IPS-NIHi11 (cell line): ENCODE measurements around the gene CNTNAP2.

Experiments
- DNase-seq: peaks from one replicate; pipeline ENCODE4 v3.0.0; 2012; ENCODE audit warnings: mixed read lengths, low spot score

The CNTNAP2 gene

DNA sequence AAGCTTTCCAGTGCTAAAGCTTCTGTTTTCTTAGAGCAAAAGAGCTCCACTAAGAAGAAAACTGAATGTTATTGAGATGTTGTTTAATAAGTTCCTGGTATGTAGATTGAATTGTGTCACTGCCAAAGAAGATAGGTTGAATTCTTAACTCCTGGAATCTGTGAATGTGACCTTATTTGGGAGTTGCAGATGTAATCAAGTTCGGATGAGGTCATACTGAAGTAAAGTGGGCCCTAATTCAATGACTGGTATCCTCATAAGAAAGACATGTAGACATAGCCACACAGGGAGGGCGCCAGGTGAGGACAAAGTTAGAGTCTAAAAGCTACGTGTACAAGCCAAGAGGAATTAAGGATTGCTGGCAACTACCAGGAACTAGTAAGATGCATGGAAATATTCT is 1741.8 kb downstream of the CNTNAP2 start:
- no peak for DNase-seq

DNA sequence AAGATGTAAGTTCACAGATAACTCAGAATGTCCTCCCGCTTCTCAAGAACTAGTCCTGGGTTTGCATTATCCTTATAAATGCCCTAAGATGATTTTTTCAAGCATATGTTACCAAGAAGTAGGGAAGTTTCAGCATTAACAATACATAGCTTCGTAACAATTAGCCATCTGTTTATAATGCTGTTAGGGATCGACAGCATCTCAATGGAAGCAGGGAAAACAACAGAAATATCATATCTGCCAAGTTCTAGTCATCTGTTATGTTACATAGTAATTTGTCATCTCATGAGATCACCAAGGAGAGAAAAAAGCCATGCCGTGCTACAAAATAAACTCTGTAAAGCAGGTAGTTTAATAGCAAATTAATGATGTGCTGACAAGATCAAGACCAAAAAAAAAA is 1742.4 kb downstream of the CNTNAP2 start:
- DNase-seq, result no peak

DNA sequence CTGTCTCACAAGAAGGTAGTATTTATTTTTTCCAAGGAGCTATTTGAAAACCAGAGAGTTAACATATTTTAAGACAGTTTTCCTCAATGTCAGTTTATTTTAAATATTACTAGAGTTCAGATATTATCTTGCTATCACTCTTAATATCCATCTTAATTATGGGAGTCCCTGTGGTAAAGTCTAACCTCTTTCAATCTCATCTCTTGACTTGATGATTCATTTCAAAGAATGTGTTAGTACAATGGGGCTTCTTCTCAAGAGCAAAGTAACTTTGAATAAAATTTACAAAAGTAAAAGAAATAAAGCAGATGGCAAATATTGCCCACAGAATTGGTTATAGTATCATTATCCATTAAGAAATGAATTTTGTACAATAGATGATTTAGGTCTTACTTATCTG is 1742.9 kb downstream of the CNTNAP2 start:
- no peak for DNase-seq

DNA sequence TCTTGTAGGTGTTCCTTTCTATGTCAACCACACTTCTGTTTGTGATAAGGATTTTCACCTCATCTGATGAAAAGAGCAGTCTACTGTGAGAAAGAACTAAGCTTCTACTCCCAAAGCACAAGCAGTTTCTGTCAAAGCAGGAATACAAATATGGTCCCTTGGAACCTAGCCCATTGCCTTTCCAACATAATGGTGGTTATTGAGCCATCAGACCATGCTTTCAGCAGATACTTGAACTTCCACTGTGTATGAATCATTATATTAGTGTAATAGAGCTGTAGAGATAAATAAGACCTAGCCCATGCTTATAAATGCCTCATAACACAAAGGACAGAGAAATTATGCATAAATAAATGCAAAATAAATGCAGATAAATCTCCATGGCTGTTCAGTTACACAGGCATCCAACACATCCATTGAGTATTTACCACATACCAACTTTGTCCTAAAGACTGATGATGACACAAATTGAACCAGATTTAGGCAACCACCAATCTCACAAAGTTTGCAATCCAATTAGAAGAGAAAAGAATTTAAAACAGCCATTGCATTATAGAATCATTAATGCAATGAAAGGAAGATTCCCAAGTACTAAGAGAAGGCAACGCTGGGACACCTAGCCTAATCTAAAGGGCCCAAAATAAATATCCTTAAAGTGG is 1744.6 kb downstream of the CNTNAP2 start:
- no peak for DNase-seq

DNA sequence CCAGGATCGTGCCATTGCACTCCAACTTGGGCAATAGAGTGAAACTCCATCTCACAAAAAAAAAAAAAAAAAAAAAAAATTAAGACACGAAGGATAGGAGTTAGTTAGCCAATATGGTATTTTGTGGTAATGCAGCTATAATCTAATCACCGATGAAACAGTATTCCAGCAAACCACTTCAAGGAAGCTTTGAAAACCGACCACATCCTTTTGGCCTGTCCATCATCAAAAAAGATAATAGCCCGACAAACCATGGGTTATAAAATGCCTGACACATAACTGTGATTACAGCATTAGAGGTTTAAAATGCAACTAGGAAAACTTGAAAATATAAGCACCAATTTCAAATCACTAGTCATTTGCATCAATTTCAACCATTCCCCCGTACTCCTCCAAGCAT is 1745.3 kb downstream of the CNTNAP2 start:
- DNase-seq, result no peak

DNA sequence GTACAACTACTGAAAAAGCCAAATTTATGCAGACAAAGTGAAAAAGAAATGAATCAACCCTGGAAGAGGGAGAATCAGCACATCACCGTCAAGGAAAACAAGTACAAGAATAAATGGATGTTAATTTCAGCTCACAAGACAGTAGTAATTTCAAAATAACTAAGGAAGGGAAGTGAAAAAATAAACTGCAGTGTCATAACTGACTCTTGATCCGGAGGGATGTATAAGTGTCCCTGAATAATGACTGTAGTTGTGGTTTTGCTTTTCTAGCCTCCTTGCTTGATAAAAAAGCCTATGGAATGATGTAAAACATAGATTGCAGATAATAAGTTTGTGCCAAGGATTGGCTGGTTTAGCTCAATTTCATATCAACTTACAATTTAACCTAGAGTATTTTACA is 1752.9 kb downstream of the CNTNAP2 start:
- DNase-seq, result no peak

DNA sequence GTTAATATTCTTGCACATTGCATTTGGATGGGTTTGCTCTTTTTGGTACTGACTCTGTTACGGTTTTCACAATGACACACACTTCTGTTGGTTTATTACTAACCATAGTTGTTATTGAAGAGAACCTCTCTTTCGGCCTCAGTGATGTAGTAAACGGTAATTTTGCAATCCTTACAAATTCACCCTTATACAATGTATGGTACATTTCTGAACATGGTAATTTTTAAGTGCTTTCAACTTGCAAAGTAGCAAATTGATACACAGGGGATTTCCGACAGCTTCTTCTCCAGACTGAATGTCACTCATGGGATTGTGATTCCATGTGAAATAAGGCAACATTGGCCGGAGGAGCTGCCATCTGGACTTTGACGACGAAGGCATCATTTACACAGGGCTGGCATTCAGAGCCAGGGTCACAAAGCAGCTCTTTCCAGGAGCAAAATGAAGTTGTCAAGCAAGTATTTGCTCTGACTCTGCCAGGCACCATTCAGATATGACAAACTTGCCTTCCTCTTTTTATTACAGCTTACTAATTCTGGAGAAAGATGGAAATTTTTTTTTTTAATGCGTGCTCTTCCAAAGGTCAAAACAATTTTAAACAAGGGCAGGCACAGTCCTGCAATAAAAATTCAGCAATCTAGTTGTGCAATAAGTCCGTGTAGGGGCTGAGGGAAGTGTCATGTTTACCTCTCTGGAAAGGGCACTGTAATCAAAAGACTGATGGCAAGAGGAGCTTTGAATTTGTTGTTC is 1762.5 kb downstream of the CNTNAP2 start:
- no peak for DNase-seq

DNA sequence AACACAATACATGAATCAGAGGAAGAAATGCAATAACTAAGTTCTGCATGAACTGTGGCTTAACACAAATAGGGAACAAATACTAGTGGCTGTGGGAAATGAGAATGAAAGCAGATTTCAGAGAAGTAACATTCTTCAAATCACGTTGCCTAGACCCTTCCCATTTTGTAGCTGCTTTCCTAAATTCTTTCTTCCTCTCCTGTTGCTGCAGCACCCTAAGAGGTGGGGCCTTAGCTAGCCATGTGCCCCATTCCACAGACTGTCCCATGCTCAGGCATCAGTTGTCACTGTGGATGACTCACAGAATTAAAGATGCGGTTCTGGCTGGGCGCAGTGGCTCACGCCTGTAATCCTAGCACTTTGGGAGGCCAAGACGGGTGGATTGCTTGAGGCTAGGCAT is 1769.3 kb downstream of the CNTNAP2 start:
- no peak for DNase-seq

DNA sequence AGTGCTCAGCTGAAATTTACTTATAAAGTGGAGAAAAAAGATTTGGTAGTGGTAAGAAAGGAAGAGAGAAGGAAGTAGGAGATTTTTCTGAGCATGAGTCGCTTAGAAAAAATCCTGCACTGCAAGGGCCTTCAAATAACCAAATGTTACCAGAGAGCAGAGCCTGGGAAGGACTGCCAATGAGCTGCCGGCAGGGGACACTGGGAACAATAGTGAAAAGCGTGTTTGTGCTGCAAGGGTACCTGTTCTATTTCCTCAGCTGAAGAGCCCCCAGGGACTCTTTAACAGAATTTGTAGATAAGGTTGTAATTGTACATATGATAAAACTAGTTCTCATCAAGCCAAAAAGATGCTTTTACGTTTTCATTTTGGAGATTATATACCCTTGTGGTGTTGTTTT is 1777.7 kb downstream of the CNTNAP2 start:
- DNase-seq, result peak; percentile 28

DNA sequence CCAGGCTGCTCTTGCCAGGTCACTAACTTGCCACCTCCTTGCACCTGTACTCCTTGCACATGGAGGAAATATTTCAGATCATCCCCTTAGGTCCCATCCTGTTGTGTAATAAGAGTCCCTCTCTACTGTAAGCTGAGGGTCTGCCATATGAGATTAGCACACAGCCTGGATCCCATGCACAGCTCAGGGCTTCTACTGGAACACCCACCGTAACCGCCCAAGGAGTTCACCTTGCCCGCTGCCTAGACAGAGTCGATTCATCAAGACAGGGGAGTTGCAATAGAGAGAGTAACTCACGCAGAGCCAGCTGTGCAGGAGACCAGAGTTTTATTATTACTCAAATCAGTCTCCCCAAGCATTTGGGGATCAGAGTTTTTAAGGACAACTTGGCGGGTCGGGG is 1779.5 kb downstream of the CNTNAP2 start:
- DNase-seq, result no peak

DNA sequence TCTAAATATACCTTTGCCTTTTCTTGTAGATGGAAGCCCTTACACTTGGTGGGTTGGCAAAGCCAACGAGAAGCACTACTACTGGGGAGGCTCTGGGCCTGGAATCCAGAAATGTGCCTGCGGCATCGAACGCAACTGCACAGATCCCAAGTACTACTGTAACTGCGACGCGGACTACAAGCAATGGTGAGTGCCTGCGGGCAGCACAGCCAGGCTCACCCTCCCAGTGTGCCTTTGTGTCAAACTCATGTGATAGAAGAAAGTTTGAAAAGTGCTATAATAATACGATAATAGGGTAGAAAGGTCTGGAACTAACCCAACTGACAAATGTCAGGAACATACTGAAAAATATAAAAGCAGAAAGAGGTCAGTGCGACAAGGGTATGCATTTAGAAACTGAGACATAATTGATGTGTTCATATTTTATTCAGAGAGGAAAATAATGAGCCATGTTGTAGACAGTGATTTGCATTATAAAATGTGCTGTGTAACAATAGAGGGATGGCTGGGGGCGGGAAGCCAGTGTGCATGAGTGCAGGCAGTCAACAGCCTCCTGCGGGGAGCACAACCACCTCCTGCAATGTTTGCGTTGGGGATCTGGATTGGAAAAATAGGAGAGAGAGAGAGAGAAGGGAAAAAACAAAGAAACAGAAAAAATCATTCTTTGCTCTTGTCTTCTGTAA is 1787.1 kb downstream of the CNTNAP2 start:
- no peak for DNase-seq

DNA sequence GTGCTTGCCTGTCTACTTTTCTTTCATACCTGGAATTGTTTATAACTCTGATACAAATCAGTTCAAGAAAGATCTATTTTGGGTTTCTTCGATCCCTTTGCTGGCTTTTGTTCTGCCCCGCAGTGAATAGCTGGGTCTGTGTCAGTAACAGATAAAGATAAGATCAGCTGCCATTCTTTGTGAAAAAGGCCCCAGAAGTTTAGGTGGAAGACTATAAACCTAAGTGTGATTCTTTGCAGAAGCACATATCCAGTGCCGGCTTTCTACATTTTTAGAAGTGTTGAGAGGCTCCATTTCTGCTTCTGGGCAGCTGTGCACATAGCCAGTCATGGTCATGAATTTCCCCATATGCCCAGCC is 1787.6 kb downstream of the CNTNAP2 start:
- no peak for DNase-seq

DNA sequence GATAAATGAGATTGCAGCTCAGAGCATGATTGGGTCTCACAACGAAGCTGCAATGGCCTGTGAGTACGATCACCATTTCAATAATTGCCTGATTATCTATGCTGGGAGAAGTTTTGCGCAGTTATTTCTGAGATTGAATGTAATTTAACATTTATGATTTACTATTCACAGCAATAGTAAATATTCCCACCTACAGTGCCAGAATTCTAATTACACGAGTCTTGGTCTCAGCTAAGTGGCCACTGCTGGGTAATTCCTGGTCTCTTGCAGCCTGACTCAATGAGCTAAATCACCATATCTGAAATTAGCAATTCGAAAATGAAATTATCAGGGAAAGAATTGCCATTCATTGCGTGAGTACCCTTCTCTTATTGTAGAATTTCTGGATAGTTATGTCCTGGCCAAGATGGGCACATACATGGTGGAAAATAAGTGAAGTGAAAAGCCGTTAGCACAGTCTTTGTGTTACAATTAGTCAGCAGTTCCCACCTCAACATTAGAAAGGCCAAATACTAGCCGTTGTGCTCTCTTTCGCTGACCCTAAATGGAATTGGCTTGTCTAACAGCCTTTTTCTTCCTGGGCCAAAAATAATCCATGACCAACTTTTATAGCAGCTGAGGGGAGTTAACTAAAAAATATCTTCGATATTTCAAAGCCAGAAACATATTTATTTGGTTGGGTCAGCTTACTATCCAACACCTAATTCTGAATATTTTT is 1793.0 kb downstream of the CNTNAP2 start:
- DNase-seq, result no peak

DNA sequence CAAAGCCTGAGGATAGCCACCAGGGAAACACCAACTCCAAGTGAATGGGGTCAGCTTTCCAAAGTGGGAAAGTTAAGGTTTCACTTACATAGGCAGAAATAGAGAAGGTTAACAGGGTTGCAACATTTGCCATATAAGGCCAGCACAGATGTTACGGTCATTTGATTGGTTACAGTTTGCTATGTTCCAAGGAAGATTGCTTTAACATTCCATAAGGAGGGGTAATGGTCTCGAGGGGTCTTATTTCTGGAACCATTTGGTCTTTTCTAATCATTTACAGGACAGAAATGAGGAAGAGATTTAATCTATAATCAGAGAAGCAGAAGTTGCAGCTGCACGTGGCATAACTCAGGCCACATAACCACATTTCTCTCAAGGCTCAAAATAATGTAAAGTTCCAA is 1794.6 kb downstream of the CNTNAP2 start:
- peak; percentile 10 for DNase-seq

DNA sequence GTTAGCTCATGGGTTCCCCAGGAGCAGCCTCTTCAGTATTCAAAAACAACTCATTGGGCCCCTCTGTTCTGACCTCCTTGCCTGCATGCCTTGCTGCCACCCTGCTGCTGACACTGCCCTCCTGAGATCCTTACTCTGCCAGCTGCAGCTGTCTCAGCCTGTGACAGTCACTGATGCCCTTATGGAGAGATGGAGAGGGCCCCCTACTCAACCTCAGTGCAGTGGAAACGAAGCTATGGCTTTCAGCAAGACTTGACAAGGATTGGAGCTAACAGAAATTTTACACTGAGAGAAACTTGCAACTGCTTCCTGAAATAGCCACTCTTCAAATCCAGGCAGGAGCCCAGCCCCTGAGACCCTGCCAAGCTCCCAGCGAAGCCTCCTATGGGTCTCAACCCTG is 1795.7 kb downstream of the CNTNAP2 start:
- DNase-seq, result no peak

DNA sequence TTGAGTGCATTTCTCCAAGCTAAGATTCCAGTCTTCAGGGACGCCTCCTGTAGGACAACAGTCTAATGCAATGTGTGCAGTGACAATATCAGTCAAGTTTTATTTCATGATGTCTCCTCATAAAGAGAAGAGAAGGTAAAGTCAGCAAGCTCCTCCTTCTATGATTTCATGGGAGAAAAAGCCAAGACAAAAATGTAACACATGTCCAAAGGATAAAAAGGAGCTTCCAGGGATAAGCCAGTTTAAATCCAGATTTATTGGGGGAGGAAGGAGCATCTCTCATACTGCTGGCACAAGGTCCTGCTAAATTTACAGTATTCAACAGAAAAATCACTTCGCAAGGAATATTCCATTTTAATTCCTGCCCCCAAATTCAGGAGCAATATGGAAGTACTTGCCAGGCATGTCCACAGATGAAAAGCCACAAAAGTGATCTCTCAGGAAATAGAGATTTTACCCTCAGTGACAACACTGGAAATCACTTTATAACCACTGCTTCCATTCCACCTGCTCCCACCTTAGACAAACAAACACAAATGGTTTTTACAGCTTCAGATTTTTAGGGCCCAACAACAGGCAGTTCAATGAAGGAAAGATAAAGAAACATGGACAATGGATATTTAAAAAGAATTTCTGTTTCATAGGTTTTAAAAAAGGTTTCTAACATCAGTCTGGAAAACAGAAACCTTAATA is 1796.5 kb downstream of the CNTNAP2 start:
- DNase-seq, result no peak

DNA sequence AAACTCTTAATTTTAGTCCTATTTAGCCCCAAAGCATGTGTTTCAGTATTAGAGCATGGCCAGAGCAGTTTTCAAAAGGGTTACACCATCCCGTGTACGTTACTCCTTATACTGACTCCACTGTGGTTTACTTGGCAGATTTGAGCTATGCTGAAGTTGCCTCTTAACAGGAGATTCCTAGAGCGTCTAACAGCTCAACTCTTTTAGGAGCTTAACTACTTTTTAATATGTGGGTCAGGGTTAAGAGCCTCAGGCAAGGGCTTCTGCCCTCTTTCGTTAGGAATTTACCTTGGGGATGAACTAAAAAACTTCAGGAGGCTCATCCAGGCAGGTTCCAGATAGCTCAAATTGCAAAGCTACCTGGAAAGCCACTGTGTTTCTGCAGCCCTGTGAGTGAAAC is 1799.2 kb downstream of the CNTNAP2 start:
- peak; percentile 33 for DNase-seq

DNA sequence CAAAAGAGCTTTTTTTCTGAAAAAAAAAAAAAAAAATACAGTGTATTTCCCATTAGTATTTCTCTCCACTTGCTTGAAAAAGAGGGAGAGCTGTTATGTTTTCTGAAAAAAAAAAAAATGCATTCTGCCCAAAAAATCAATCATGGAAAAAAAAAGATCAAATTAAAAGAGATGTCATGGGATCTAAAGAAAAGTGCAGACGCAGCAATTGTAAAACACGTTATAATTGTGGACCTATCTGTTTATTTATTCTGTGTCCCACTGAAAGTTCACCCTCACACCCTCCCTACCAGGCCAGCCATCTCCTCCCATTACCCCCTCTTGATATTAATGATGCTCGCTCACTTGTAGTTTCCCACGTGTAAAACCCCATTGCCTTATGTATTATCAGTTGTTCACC is 1800.0 kb downstream of the CNTNAP2 start:
- DNase-seq, result no peak

DNA sequence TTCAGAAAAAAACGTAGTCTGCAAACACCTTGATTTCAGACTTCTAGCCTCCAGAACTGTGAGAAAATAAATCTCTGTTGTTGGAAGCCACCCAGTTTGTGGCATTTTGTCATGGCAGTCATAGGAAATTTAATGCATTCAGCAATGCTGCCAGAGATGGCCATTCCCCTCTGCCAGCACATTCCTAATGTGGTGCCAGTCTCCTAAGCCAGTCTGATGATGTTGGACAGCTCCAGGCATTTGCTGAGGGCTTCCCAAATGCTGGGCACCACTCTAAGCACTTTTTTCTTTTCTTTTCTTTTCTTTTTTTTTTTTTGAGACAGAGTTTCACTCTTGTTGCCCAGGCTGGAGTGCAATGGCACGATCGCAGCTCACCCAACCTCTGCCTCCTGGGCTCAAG is 1807.2 kb downstream of the CNTNAP2 start:
- no peak for DNase-seq

DNA sequence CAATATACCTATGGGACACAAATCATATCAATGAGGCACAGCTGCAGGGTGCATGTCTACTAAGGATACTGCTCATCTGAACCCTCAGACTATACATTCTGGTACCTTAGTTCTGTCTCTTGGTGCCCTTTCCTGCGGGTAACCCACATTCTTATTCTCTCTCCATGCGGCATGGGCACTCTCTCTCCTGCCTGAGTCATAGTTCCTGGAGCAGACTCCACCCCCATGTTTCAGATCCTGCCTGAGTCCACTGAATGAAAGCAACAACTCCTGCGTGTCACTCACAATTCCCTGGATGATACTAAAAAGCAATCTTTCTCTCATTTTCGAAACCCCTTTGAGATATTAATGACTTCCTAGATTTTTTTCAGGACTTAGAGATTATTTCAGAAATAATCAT is 1820.8 kb downstream of the CNTNAP2 start:
- no peak for DNase-seq

DNA sequence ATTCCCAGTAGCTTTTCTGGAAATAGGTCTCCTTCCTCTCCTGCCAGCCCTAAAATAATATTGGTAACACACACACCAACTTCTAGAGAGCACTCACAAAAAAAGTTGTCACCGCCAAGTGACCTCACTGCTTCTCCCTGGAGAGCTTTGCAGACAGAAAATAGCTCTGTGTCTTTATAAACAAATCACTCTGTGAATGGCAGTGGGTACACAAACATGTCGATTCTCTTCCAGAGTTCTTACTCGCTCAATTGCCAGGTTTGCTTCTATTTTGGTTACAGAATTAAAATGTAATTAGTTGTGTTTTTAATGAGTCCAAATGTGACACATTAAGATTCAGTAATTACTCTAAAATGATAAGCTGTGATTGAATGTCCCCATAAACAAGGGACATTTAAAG is 1824.8 kb downstream of the CNTNAP2 start:
- no peak for DNase-seq

DNA sequence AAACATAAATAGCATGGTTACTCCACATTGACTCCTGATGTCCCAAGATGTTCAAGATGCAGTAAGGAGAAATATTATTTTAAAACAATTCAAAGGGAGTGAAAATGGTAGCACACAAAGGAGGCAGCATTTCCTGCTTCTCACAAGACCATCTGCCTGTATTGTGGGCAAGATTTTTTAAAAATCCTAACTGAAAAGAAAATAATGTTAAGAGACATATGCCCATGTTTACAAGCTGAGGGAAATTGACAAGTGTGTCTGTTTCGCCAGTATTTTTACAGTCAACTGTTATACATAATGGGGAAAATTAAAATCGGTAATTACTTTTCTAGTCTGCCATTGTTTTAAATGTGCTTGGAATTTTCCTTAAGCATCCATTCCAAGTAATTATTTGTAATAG is 1827.7 kb downstream of the CNTNAP2 start:
- DNase-seq, result no peak
